Cortex of kidney (tissue), 1 donor: ENCODE measurements around the gene C4orf54.

Experiments used
- DNase-seq: peaks from one replicate; lab custom pipeline; 2025; lab: John Stamatoyannopoulos, UW

Gene C4orf54

DNA sequence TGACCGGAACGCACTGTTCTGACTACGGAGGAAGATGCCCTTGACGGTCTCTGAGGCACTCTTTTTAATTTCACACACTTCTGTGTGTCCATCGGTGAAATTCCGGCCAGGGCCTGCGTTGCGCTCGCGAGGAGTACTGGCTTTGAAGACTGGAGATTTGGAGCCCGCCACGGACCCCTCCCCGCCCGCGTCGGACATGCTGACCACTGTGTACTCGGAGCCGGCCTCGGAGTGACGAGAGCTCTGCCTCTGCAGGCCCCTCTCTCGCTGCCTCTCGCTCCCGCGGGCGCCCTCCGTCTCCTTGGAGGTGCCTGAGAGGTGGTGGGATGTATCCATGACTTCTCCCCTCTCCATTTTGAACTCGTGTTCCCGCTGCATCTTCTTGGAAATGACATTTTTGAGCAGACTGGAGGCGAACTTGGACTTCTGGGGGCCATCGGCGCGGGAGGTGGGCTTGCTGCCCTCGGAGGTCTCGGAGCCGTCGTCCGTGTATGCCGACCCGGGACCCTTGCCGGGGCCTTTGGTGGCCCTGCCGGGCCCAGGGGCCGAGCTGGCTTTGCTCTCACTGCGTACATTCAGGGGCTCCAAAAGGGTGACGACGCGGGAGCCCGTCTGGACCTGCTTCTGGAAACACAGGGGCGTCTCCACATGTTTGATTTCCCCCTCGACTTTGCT, 5.7 kb downstream of the C4orf54 start:
- DNase-seq, result no peak

DNA sequence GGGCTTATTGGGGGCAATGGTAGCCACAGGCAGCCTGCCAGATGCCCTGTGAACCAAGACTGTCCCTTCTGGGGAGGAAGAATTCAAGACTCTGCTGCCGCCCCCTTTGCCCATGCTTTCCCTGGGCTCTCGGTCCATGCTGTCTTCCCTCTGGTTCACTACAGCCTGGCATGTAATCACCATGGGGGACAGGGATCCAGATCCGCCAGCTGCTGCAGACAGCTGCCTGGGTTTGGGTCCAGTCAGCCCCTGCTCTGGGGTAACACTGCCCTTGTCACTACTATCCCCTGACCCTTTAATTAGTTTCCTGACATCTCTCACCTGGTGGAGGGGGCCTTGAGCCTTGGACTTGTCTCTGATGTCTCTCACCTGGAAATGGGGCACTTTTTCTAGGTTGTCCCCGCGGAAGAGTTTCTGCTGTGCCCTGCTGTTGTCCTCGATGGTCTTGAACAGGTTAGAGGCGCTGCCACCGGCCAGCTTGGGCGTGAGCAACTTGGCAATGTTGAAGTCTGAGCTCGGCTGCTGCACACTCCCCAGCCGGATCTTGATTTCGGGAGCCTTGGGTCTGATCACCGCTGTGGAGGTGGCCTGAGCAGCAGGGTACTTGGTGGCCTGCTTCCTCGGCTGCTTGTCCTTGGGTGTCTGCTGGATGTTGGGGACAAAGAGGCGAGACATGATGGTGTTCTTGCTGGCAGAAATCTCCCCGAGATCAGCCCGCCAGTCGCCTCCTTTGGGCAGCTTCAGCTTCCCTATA, 6.4 kb downstream of the C4orf54 start:
- DNase-seq, result no peak

DNA sequence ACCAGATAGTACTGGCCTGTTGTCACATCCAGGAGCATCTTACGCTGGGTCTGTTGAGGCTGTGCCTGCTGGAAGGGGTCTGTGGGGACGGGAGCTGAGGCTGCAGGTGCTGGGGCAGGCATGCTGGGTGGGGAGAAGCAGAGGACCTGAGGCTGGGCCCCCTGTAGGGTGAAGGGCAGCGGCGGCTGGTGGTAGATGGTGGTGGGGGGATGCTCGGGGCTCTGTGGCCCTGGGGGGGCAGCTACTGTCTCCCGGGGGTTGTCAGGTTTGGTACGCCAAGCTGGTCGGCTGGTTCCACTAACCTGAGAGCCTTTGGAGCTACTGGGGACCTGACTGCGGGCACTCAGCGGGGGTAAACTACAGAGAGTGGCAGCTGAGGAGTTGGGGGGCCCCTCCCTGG, 7.8 kb downstream of the C4orf54 start:
- no peak for DNase-seq

DNA sequence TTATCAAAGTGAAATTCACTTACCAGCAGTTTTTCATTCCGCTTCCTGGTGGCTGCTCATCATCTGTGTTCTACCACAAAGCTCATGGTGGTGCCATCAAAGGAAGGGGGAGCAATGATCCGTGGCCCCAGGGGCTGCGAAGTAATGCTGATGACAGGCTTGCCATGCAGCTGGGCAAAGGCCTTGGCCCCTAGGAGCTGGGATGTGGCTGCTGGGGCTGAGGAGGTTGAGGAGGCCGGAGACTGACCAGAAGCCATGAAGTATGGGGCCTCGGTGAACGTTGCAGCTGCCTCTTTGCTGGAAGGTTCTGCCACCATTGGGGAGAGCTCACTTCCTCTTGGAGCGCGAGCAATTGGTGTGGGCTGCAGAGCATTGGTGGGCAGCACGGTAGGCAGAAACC, 8.4 kb downstream of the C4orf54 start:
- no peak for DNase-seq

DNA sequence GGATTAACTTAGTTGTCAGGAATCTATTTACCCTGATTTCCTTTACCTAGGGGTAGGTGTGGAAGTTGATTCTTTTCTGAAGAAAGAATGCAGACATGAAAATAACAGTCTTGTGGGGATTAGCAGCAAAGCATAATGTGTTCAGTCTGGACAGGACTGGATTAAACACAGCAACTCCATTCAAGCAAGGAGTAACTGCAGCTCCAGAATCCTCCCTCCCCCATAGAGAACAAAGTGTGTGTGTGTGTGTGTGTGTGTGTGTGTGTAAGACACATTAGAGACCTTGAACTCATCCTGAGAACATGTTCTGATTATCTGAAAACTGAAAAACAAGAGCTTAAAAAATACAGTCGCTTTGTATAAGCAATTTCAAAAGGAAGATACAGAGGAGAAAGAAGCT, 9.3 kb downstream of the C4orf54 start:
- no peak for DNase-seq

DNA sequence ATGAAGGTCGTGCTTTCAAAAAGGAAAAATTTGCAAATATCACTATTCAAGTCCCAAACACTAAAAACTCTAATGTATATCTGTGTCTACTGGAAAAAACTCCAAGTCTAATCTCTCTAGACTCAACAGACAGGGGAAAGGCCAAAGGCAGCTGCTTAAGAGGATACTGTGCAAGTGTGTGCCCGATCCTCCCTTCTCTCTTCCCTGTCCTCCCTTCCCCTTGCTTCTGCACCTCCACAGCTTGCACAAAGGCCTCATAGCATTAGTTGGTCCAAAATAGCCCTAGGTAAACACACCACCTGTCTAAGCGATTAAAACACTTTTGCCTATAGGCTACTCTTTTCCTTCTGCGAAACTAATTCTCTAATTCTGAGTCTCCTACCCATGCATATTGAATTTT, 10.6 kb downstream of the C4orf54 start:
- DNase-seq, result no peak

DNA sequence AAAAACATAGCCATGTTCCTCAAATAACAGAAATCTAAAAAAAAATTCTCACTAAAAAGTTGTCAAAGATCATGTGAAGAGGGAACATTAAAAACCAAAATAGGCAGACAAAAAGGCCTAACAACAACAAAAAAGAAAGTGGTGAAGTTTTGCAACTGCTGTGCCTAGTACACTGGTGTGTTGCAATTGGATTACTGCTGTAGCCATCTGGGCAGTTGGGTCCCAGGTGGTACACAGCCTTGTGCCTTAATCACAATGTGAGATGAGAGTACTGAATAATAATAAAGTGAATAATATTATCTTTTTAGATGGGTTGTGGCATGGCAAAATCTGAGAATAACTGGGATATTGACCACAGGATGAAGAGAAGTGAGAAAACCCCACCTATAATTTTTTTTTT, 12.0 kb downstream of the C4orf54 start:
- no peak for DNase-seq

DNA sequence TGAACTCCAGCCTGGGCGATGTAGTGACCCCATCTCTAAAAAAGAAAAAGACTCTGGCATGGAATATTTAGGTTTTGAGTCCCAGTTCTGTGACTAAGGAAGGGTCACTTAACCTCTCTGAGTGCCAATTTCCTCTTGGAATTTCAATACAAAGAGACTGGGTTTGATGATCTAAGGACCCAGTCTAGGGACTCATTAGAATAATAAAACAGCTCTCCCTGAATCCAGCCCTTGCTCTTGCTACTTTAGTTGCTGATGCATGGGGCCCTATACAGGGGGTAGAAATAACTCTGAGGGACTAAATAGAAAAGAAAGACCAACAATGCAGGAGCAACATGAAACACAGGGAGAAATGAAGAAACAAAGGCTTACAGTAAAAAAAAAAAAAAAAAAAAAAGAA, 12.6 kb downstream of the C4orf54 start:
- DNase-seq, result no peak

DNA sequence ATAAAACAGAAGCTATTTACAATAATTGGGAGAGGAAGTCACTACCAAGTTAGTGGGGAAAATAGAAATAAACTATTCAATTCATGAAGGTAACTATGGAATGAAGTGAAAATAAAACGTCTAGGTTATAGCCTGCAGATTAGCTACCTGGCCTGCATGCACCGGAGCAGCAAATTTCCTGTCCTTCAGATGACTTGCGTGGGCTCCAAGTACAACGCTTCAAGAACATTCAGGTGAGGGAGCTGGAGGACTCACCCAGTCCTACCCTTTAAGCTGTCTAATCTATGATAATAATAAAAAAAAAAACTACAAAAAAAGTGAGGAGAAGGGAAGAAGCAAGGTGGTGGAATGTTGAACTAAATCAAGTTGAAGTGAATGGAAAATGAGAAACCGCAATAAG, 13.2 kb downstream of the C4orf54 start:
- DNase-seq, result no peak

DNA sequence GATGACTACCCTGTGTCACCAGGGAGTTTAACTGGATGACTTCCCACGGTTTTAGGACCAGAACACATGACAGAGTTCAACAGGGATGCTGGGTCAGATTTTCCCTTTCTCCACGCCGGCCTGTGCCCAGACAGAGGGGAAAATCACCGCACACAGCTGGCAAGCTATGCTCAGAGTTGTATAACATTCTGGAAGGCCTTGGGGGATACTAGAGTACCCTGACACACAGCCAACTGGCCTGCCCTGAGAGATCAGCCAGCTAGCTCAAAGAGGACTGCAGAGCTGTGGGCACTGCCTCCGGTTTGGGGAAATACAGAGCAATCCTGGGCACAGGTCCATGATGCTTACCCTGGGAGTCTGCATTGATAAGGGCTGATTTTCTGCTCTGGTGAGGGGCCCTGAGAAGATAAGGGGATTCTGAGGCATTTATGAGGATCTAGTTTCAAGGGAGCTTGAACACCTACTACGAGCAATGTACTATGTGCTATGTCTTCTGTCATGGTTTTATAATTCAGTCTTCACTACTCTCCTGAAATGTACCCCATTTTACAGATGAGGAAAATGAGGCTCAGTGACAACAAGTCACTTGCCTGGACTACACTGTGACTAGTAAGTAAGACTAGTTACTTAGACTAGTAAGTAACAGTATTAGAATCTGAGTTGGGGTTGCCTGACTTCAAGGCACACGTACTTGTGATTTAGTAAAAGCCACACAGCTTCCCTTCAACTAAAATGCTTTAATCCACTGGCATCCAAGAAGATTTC, 14.7 kb downstream of the C4orf54 start:
- DNase-seq, result no peak

DNA sequence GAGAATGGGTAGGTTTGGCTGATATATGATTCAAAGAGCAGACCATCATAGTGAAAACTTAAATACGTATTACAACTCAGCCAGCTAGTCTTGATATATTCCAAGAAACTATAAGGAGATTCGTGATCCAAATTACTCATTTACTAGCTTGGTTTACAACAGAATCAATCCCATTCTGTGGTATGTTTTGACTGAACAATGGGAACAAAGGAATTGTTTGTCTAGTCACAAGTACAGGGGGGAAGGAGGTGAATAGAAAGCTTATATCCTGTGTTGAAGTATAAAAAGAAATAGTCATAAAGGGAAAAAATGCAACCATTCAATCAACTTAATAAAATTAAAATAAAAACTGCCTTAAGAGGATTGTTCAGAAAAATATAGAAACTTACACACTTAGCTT, 17.0 kb downstream of the C4orf54 start:
- DNase-seq, result no peak

DNA sequence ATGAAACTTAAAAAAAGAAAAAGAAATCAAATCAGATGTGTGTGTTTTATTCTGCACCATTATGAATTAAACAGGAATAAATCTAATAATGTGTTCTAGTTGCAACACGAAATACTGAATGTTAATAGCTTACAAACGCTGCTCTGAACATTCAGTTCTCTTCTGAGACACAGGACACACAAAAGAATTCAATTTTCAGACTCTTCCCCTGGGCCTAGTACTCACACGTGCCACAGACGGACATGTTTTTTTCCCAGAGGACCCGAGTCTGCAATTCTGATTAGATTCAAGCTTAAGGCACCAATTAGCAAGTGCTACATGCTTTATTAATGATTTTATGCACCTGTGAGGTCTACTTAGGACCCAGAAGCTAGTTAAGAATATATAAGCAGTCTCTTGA, 20.5 kb downstream of the C4orf54 start:
- DNase-seq, result no peak

DNA sequence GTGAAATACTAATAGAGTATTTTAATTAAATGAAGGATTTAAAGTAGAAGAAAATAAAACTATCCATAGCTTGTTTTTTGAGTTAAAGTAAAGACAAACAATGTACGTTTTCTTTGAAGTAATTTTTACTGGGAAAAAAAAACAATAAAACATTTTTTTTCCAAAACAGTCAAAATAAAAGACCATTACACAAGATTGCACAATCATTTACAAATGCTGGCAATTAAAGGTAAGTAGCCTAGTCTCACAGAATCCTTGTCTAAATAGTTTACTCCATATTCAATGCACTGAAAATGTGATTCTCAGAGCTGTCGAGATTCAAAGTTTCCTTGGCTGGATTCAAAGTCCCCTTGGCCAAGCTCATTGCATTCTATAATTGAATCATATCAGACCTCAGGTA, 21.2 kb downstream of the C4orf54 start:
- no peak for DNase-seq

DNA sequence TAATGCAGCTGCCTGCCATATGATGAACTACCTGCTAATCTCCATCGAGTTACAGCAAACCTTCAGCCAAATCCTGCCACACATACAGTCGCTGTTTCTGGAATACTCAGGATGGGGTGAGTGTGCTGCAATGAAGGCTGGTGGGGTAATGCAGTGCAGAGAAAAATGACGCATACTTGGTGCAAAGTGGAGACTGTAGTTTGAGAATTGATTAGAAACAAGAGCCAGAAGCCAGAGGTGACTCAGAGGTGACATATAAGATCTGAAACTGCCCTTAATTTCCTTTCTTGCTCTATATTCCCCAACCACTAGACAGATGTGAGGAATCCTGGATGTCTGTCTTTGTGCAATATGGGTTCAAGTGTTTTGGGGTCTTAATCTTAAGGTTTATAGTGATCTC, 22.0 kb downstream of the C4orf54 start:
- DNase-seq, result no peak

DNA sequence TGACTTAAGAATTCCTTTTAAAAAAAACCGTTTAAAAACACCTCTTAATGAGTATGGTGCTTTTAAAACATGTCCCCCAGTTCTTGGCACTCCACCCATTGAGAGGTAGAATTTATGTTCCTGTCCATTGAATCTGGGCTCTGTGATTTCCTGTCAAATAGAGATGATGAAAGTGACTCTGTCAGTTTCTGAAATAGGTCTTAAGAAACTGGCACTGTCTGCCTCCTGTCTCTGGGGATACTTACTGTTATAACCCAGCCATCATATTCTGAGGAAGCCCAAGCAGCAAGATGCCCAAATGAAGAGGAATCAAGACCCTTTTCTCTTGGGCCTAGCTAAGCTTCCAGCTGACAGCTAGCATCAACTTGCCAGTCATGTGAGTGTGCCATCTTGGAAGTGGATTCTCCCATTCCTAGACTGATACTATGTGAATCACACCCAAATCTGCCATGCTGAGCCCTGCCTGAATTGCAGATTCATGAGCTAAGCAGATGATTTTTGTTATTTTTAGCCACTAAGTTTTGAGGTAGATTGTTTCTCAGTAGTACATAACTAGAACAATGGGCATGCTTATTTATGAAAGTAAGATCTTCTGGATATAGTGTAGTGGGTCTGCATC, 22.8 kb downstream of the C4orf54 start:
- no peak for DNase-seq

DNA sequence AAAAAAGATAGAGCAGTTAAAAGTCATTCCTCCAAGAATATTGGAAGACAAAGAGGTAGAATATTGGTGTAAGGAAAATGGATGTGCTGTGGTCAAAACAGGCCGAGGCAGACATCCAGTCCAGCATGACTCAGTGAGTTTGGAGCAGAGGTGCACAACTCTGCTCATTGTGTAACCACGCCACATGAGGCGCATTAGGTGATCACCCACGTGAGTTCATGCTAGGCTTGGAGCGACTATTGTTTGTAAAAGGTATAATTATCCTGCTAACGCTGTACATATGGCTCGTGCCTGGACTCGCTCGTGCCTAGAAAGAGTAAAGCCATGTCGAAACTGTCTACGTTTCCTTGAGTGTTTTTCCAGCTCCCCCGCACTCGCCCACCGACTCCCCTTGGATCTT, 23.9 kb downstream of the C4orf54 start:
- DNase-seq, result no peak

DNA sequence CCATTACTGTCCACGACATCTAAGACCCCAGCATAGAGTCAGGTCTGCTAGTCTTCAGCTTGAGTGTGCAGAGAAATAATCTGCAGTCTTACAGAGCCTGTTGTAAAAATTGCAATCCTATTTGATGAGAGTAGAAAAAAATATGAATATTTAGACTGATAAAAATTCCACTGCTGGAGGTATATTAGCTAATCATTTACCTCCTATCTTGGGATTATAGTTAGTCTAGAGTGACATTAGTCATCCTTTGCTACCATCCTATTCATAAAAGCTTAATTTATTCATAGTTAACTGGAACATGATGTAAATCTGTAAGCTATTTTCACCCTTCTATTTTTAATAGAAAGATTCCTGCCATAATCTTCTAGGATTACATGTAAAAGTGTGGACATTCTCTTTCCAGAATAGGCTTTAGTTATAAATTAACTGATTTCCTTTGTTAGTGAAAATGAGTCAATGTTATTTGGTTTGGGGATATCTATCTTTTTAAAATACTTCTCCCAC, 26.7 kb downstream of the C4orf54 start:
- no peak for DNase-seq

DNA sequence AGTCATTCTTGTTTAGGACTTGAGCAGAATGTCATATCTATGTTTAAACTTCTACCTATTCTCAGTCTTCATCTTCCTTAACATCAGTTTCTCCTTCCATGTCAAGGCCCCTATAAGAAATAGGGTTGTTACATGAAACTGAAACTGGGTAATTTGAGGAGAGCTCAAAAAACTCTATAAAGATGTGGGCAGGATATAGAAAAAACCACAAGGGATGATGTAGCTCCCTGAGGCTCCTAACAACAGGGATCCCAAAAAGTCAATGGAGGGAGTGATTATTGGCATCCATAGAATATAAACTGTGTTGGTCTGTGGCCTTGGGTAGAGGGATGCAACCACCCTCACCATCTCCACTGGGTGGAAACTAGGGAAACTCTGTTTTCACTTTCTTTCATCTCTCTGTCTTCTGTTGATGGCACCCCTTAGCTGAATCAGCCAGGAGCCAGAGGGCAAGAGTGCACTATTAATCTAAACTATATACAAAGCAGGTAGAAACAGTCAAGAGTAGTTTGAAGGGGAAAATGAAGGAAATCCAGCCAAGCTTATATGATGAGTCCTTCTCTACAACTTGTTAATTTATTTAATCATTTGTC, 27.6 kb downstream of the C4orf54 start:
- DNase-seq, result no peak

DNA sequence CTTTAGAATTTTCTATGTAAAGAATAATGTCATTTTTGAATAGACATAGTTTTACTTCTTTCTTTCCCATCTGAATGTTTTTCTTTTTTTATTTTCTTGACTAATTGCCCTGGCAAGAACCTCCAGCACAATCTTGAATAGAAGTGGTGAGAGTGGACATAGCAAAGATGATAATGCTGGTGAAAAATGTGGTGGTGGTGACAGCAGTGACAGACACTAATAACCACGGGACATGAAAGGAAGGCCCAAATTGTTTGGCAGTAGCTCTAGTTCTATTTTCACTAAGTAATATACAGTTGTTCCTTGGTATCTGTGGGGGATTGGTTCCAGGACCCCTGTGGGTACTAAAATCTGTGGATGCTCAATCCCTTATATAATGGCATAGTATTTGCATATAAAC, 29.6 kb downstream of the C4orf54 start:
- no peak for DNase-seq

DNA sequence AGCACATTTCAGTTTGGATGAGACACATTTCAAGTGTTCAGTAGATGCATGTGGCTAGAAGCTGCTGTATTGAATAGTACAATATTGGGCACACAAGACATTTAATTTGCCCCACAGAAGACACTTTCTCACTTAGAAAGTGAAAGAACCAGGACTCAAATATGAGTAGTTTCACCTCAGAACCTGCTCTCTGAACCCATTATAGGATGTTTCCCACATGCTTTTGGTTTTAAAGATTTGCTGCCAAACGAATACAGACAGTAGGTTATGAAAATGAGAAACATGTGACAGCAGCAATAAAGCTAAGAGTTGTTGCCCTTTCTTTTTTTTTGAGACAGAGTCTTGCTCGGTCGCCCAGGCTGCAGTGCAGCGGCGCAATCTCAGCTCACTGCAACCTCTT, 32.3 kb downstream of the C4orf54 start:
- DNase-seq, result no peak

DNA sequence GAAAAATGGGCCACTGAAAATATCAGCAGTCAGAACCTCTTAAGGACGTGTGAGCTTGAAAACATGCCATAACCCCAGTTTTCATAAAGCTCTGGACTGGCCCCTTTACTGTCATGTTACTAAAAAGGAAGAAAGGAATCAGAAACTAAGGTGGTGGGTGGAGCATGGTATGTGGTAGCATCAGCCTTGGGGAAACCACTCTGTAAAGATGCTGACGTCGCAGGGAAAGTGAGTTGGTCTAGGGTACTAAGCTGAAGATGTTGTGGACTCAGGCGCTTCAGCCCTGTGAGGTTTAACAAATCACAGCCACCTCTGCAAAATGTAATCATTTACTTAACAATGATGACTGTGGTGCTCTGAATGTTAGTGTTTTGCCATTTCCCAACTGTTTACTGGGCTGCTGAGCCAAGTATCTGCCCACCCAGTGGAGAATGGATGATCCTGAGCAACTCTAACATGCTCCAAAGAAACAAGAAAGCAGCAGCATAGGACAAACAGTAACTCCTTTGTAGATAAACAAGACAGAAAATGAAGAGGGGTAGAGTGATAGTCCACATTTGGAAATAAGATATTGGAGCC, 33.4 kb downstream of the C4orf54 start:
- DNase-seq, result no peak

DNA sequence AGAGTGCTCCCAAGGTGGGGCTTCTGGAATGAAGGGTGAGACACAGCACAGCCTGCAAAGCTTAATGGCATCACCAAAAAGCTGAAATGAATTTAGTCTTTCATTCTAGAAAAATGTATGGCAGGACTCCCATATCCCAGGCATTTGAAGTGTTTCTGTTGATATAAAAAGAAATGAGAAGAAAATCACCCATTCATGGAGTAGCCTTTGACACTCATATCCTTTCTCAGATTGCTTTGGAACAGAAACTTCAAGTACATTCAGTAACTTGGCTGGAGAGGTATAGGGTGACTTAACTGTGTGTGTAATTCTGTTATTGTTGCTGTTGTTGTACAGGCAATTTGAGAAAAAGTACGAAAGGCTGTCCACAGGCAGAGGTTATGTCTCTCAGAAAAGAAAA, 35.3 kb downstream of the C4orf54 start:
- no peak for DNase-seq
